ENCODE data around the gene TEKT5.

DNA sequence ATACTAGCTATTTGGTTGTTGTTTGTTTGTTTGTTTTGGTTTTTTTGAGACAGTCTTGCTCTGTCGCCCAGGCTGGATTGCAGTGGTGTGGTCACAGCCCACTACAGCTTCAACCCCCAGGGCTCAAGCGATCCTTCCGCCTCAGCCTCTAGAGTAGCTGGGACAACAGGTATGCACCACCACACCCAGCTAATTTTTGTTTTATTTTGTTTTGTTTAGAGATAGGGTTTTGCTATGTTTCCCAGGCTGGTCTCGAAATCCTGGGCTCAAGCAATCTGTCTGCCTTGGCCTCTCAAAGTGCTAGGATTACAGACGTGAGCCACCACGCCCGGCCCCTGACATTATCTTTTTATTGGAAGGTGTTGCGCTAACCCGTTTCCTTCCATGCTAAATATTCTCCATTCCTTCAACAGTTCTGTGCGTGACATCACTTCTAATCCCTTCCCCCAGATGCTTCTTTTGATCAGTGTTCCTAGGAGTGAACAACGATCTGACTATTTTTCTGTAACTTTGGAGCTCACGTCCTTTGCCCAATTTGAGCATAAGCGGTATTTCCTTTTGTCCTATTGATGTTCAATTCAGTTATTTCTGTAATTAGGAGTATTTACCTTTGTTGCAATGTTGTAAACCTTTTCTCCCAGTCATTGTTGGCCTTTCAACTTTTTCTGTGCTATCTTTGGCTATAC, 84.1 kb downstream of the TEKT5 start:
- TF ChIP-seq EZH2 (IDR thresholded peaks at IDR 0.05; ENCODE audit: insufficient read depth, poor library complexity, severe bottlenecking) (no peak), EZH2phosphoT487 (IDR thresholded peaks at IDR 0.05; ENCODE audit: insufficient read depth, low read depth) (no peak)
